ENCODE measurements around the gene ATR.
"Not testable (repeated sequence)": the region's sequence is repeated elsewhere in the genome, so short reads cannot be mapped to it uniquely, and the experiment has no call there.

ATR gene

DNA sequence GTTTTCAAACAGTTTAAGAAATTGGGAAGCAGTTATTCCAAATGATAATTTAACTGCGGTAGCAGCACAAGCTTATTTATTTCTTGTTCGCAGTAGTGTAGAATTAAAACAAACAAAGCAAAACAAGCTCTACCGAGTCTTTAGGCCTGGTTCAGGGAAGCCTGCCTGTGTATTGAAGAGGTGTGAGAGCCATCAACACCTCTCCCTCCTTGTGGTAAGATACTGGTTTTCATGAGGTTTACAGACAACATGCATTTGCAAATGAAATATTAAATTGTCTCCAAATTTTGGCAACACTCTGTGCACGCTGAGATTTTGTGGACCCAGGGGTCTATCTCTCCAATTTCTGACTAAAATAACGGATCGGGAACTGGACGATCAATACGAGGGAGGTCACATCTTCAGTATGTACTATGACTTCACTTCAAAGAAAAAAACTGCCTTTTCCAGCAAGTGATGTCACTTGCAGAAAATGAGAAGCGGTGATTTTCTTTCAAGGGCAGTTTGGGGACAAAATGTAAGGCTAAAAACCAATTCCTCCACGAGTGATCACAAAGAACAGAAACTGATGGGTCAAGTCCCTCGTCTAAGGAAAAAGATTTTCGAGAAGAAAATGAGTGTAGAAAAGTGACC is 721 bp downstream of the ATR start:
- Histone ChIP-seq H3F3A (ENCODE audit: low read depth) (no peaks in the 10 kb centered on the region), H3K9me3 (ENCODE audit: insufficient read depth, low read depth, low read length) (no peaks in the 10 kb centered on the region), H3K36me3 (ENCODE audit: insufficient read depth, low read length) (no peaks in the 10 kb centered on the region), H3K9ac (ENCODE audit: low read depth, low read length, poor library complexity, severe bottlenecking) (peak overlapping the region; percentile 96), H2AFZ (ENCODE audit: low read length) (peak overlapping the region; percentile 90), H3K4me3 (ENCODE audit: low read length, poor library complexity, severe bottlenecking) (peak overlapping the region; percentile 95), H3K4me1 (ENCODE audit: insufficient read depth, low read length, poor library complexity, severe bottlenecking) (peaks cover 35% of the 10 kb centered on the region), H3K79me2 (ENCODE audit: insufficient read depth, low read length) (peaks cover 49% of the 10 kb centered on the region), H4K20me1 (ENCODE audit: insufficient read depth, low read length, poor library complexity, severe bottlenecking) (peaks cover 20% of the 10 kb centered on the region), H3K9me2 (replicated peaks; ENCODE audit: low read depth, low read length) (no peaks in the 10 kb centered on the region), H3K27me3 (ENCODE audit: insufficient read depth, low read length, poor library complexity, severe bottlenecking) (no peaks in the 10 kb centered on the region), H3K4me2 (ENCODE audit: low read depth, low read length, poor library complexity, severe bottlenecking) (peak overlapping the region; percentile 99)
- no peak for TF ChIP-seq EZH2phosphoT487 (IDR thresholded peaks at IDR 0.05; ENCODE audit: borderline replicate concordance)
- TF ChIP-seq, protein P1, sequence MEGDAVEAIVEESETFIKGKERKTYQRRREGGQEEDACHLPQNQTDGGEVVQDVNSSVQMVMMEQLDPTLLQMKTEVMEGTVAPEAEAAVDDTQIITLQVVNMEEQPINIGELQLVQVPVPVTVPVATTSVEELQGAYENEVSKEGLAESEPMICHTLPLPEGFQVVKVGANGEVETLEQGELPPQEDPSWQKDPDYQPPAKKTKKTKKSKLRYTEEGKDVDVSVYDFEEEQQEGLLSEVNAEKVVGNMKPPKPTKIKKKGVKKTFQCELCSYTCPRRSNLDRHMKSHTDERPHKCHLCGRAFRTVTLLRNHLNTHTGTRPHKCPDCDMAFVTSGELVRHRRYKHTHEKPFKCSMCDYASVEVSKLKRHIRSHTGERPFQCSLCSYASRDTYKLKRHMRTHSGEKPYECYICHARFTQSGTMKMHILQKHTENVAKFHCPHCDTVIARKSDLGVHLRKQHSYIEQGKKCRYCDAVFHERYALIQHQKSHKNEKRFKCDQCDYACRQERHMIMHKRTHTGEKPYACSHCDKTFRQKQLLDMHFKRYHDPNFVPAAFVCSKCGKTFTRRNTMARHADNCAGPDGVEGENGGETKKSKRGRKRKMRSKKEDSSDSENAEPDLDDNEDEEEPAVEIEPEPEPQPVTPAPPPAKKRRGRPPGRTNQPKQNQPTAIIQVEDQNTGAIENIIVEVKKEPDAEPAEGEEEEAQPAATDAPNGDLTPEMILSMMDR (conservative IDR thresholded peaks at IDR 0.05; ENCODE audit: low read length): no peak

DNA sequence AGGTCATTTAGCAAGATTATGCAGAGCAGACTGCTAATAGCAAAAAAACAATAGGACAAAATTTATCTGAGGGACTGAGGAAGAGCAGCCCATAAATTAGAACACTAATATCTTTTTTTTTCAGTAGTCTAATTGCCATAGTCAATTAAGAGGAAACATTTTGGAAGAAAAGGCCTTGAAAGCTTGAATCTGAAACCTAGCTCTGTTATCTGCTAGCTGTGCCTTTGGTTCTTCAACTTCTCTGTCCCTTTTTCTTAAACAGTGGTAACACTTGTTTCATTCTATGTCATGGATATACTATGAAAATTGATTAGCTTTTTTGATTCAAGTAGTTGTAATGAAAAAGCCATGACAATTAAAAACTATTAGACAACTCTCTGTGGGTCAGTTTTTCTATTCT is 1.7 kb downstream of the ATR start:
- Histone ChIP-seq H3K27me3 (ENCODE audit: insufficient read depth, low read length, poor library complexity, severe bottlenecking) (no peaks in the 10 kb centered on the region), H3K36me3 (ENCODE audit: insufficient read depth, low read length) (no peaks in the 10 kb centered on the region), H4K20me1 (ENCODE audit: insufficient read depth, low read length, poor library complexity, severe bottlenecking) (peaks cover 20% of the 10 kb centered on the region), H3K4me1 (ENCODE audit: insufficient read depth, low read length, poor library complexity, severe bottlenecking) (peaks cover 35% of the 10 kb centered on the region), H3K9me2 (replicated peaks; ENCODE audit: low read depth, low read length) (no peaks in the 10 kb centered on the region), H3F3A (ENCODE audit: low read depth) (no peaks in the 10 kb centered on the region), H2AFZ (ENCODE audit: low read length) (no peak overlapping the region), H3K9ac (ENCODE audit: low read depth, low read length, poor library complexity, severe bottlenecking) (peak overlapping the region; percentile 96), H3K9me3 (ENCODE audit: insufficient read depth, low read depth, low read length) (no peaks in the 10 kb centered on the region), H3K79me2 (ENCODE audit: insufficient read depth, low read length) (peaks cover 56% of the 10 kb centered on the region), H3K4me2 (ENCODE audit: low read depth, low read length, poor library complexity, severe bottlenecking) (peak overlapping the region; percentile 99), H3K4me3 (ENCODE audit: low read length, poor library complexity, severe bottlenecking) (peak overlapping the region; percentile 95)
- TF ChIP-seq, protein P1 (conservative IDR thresholded peaks at IDR 0.05; ENCODE audit: low read length): no peak
- TF ChIP-seq EZH2phosphoT487 (IDR thresholded peaks at IDR 0.05; ENCODE audit: borderline replicate concordance): no peak

DNA sequence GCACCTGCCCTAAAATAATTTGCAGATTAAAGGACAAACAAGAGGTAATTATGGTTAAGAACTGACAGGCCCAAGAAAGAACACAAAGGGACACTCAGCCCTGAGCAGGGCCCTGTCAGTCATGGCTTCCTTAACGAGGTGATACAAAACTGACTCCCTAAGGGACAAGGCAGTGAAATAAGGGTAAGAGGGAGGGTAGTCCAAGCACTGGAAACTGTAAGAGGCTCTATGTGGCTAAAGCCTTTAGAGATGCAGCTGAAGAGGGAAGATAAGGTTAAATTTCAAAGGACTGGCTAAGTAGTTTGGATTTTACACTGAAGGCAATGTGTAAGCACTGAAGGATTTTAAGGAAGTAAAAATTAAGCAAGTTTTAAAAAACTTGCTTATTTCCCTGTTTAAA is 3.9 kb downstream of the ATR start:
- H3K36me3 ChIP-seq (ENCODE audit: insufficient read depth, low read length): no peaks in the 10 kb centered on the region
- peaks cover 34% of the 10 kb centered on the region for H3K4me1 ChIP-seq (ENCODE audit: insufficient read depth, low read length, poor library complexity, severe bottlenecking)
- no peaks in the 10 kb centered on the region for H3K27me3 ChIP-seq (ENCODE audit: insufficient read depth, low read length, poor library complexity, severe bottlenecking)
- H3K9me3 ChIP-seq (ENCODE audit: insufficient read depth, low read depth, low read length): no peaks in the 10 kb centered on the region
- TF ChIP-seq EZH2phosphoT487 (IDR thresholded peaks at IDR 0.05; ENCODE audit: borderline replicate concordance): no peak
- TF ChIP-seq, protein P1 (conservative IDR thresholded peaks at IDR 0.05; ENCODE audit: low read length): no peak
- H4K20me1 ChIP-seq (ENCODE audit: insufficient read depth, low read length, poor library complexity, severe bottlenecking): peaks cover 20% of the 10 kb centered on the region
- no peaks in the 10 kb centered on the region for H3K9me2 ChIP-seq (replicated peaks; ENCODE audit: low read depth, low read length)
- peak overlapping the region; percentile 99 for H3K4me2 ChIP-seq (ENCODE audit: low read depth, low read length, poor library complexity, severe bottlenecking)
- no peaks in the 10 kb centered on the region for H3F3A ChIP-seq (ENCODE audit: low read depth)
- peak overlapping the region; percentile 51 for H3K4me3 ChIP-seq (ENCODE audit: low read length, poor library complexity, severe bottlenecking)
- no peak overlapping the region for H2AFZ ChIP-seq (ENCODE audit: low read length)
- peak overlapping the region; percentile 9 for H3K9ac ChIP-seq (ENCODE audit: low read depth, low read length, poor library complexity, severe bottlenecking)
- H3K79me2 ChIP-seq (ENCODE audit: insufficient read depth, low read length): peaks cover 59% of the 10 kb centered on the region

DNA sequence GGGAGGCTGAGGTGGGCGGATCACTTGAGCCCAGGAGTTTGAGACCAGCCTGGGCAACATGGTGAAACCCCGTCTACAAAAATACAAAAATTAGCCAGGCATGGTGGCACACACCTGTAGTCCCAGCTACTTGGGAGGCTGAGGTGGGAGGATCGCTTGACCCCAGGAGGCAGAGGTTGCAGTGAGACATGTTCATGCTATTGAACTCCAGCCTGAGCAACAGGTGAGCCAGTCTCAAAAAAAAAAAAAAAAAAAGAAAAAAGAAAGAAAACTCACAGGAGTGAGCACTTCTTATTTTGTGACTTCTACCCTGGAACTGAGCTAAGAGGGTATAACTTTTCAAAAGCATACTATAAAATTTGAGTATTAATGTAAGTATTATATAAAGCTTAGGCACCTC is 4.3 kb downstream of the ATR start:
- not testable (repeated sequence) for H3K36me3 ChIP-seq (ENCODE audit: insufficient read depth, low read length); H3K9ac ChIP-seq (ENCODE audit: low read depth, low read length, poor library complexity, severe bottlenecking); H3K27me3 ChIP-seq (ENCODE audit: insufficient read depth, low read length, poor library complexity, severe bottlenecking); H3K4me3 ChIP-seq (ENCODE audit: low read length, poor library complexity, severe bottlenecking); H2AFZ ChIP-seq (ENCODE audit: low read length); H3F3A ChIP-seq (ENCODE audit: low read depth); H3K9me3 ChIP-seq (ENCODE audit: insufficient read depth, low read depth, low read length); H3K9me2 ChIP-seq (replicated peaks; ENCODE audit: low read depth, low read length)
- H3K4me2 ChIP-seq (ENCODE audit: low read depth, low read length, poor library complexity, severe bottlenecking): peak overlapping the region; percentile 99
- H3K79me2 ChIP-seq (ENCODE audit: insufficient read depth, low read length): peaks cover 59% of the 10 kb centered on the region
- peaks cover 20% of the 10 kb centered on the region for H4K20me1 ChIP-seq (ENCODE audit: insufficient read depth, low read length, poor library complexity, severe bottlenecking)
- peaks cover 29% of the 10 kb centered on the region for H3K4me1 ChIP-seq (ENCODE audit: insufficient read depth, low read length, poor library complexity, severe bottlenecking)

DNA sequence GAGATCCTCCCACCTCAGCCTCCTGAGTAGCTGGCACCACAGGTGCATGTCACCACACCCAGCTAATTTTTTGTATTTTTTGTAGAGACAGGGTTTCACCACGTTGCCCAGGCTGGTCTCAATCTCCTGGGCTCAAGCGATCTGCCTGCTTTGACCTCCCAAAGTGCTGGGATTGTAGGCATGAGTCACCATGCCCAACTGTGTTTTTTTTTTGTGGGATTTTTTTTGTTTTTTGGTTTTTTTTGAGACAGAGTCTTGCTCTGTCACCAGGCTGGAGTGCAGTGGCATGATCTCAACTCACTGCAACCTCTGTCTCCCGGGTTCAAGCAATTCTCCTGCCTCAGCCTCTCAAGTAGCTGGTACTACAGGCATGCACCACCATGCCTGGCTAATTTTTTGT is 9.1 kb downstream of the ATR start:
- not testable (repeated sequence) for H3K4me1 ChIP-seq (ENCODE audit: insufficient read depth, low read length, poor library complexity, severe bottlenecking); H3F3A ChIP-seq (ENCODE audit: low read depth); H4K20me1 ChIP-seq (ENCODE audit: insufficient read depth, low read length, poor library complexity, severe bottlenecking); H3K36me3 ChIP-seq (ENCODE audit: insufficient read depth, low read length); H2AFZ ChIP-seq (ENCODE audit: low read length); H3K9me3 ChIP-seq (ENCODE audit: insufficient read depth, low read depth, low read length); H3K9me2 ChIP-seq (replicated peaks; ENCODE audit: low read depth, low read length); H3K4me2 ChIP-seq (ENCODE audit: low read depth, low read length, poor library complexity, severe bottlenecking); H3K4me3 ChIP-seq (ENCODE audit: low read length, poor library complexity, severe bottlenecking); H3K9ac ChIP-seq (ENCODE audit: low read depth, low read length, poor library complexity, severe bottlenecking); H3K27me3 ChIP-seq (ENCODE audit: insufficient read depth, low read length, poor library complexity, severe bottlenecking)
- peaks cover 21% of the 10 kb centered on the region; the same call in 1 of the 2 replicates for H3K79me2 ChIP-seq (ENCODE audit: insufficient read depth, low read length)
